ENCODE measurements around the gene MMS19.

DNA sequence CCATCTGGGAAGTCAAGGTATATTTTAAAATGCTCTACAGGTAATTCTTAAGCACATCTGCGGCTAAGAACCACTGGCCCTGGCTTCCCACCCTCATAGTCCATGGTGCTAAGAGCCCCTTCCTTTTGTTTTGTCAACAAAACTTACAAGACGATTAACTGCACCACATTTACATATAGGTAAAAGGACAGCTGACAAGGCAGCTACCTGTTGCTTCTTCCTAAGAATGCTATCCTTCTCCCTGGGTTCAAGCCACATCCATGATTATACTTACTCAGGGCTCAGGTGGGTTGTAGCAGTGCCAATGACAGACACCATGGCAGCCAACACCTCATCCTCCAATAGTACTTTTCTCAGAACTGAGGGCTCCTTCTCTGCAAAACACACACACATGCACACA, 35.9 kb downstream of the MMS19 start:
- TF ChIP-seq, protein P1, sequence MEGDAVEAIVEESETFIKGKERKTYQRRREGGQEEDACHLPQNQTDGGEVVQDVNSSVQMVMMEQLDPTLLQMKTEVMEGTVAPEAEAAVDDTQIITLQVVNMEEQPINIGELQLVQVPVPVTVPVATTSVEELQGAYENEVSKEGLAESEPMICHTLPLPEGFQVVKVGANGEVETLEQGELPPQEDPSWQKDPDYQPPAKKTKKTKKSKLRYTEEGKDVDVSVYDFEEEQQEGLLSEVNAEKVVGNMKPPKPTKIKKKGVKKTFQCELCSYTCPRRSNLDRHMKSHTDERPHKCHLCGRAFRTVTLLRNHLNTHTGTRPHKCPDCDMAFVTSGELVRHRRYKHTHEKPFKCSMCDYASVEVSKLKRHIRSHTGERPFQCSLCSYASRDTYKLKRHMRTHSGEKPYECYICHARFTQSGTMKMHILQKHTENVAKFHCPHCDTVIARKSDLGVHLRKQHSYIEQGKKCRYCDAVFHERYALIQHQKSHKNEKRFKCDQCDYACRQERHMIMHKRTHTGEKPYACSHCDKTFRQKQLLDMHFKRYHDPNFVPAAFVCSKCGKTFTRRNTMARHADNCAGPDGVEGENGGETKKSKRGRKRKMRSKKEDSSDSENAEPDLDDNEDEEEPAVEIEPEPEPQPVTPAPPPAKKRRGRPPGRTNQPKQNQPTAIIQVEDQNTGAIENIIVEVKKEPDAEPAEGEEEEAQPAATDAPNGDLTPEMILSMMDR (IDR thresholded peaks at IDR 0.05): no peak
- no peak for TF ChIP-seq POLR2AphosphoS5 (IDR thresholded peaks at IDR 0.05; ENCODE audit: low read depth, low read length)
- TF ChIP-seq, protein P2, sequence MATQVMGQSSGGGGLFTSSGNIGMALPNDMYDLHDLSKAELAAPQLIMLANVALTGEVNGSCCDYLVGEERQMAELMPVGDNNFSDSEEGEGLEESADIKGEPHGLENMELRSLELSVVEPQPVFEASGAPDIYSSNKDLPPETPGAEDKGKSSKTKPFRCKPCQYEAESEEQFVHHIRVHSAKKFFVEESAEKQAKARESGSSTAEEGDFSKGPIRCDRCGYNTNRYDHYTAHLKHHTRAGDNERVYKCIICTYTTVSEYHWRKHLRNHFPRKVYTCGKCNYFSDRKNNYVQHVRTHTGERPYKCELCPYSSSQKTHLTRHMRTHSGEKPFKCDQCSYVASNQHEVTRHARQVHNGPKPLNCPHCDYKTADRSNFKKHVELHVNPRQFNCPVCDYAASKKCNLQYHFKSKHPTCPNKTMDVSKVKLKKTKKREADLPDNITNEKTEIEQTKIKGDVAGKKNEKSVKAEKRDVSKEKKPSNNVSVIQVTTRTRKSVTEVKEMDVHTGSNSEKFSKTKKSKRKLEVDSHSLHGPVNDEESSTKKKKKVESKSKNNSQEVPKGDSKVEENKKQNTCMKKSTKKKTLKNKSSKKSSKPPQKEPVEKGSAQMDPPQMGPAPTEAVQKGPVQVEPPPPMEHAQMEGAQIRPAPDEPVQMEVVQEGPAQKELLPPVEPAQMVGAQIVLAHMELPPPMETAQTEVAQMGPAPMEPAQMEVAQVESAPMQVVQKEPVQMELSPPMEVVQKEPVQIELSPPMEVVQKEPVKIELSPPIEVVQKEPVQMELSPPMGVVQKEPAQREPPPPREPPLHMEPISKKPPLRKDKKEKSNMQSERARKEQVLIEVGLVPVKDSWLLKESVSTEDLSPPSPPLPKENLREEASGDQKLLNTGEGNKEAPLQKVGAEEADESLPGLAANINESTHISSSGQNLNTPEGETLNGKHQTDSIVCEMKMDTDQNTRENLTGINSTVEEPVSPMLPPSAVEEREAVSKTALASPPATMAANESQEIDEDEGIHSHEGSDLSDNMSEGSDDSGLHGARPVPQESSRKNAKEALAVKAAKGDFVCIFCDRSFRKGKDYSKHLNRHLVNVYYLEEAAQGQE (IDR thresholded peaks at IDR 0.05; ENCODE audit: insufficient read depth in 1 of 2, low read depth in 2 of 2, low read length in 1 of 2): no peak

Measured in Panc1 (cell line).